ENCODE results near the gene RCN1. TPM values are rescaled to one million over a fixed set of nuclear protein-coding genes. Genes with fewer than 3 reads are reported as not detected.
A peak's percentile ranks its signal among the peaks of the same experiment; 100 is the strongest.

The RCN1 gene
- total and polyA plus RNA-seq, 2 experiments from 2014 or later = 534 to 557 TPM

GRCh38 chr11:32137263-32137662, 46.4 kb downstream of the RCN1 start:
- H3K27ac ChIP-seq = peak overlapping the region; percentile 90
- 0% methylated on average over 2 of the region's 2 CpGs for WGBS, 2 experiments (ENCODE audit: low coverage in 1 of 2, low lambda C conversion rate in 2 of 2, missing lambda C conversion rate in 2 of 2)
- H3F3A ChIP-seq (ENCODE audit: insufficient read depth) = peaks cover 20% of the 10 kb centered on the region
- no peaks in the 10 kb centered on the region for H3K36me3 ChIP-seq (ENCODE audit: low read depth)
- H2AFZ ChIP-seq = peak overlapping the region; percentile 61
- no peaks in the 10 kb centered on the region for H3K79me2 ChIP-seq (ENCODE audit: insufficient read depth)
- no peaks in the 10 kb centered on the region for H3K27me3 ChIP-seq (replicated peaks; ENCODE audit: insufficient read depth)
- peaks cover 19% of the 10 kb centered on the region for H3K4me1 ChIP-seq (ENCODE audit: insufficient read depth)
- in situ Hi-C loops (cut with MboI) = no loop called here
- H3K4me2 ChIP-seq (ENCODE audit: unreplicated experiment) = peak overlapping the region; percentile 32
- no peak for TF ChIP-seq EZH2phosphoT487 (IDR thresholded peaks at IDR 0.05; ENCODE audit: insufficient read depth, low read depth)
- TF ChIP-seq EZH2 (IDR thresholded peaks at IDR 0.05; ENCODE audit: insufficient read depth, poor library complexity, severe bottlenecking) = no peak
- no peaks in the 10 kb centered on the region for H3K9me3 ChIP-seq (ENCODE audit: low read depth)
- DNase-seq = peak; percentile 96
- H3K4me3 ChIP-seq = no peak overlapping the region
- H3K9me2 ChIP-seq (ENCODE audit: insufficient read depth) = peaks cover 5% of the 10 kb centered on the region; the same call in 1 of the 2 replicates
- peak overlapping the region; percentile 42; the same call in 1 of the 2 replicates for H3K9ac ChIP-seq
- no peaks in the 10 kb centered on the region for H4K20me1 ChIP-seq (ENCODE audit: insufficient read depth)

- WGBS, 2 experiments (ENCODE audit: low coverage in 1 of 2, low lambda C conversion rate in 2 of 2, missing lambda C conversion rate in 2 of 2) = 99 to 100% methylated on average over 3 of the region's 3 CpGs
- no peak overlapping the region for H3K9ac ChIP-seq
These were observed 47.0 kb downstream of the RCN1 start for GRCh38 chr11:32137869-32138268.

GRCh38 chr11:32138902-32139301, 48.0 kb downstream of the RCN1 start:
- Histone ChIP-seq H4K20me1 (ENCODE audit: insufficient read depth) (no peaks in the 10 kb centered on the region), H3K27me3 (replicated peaks; ENCODE audit: insufficient read depth) (no peaks in the 10 kb centered on the region), H3F3A (ENCODE audit: insufficient read depth) (peaks cover 20% of the 10 kb centered on the region), H3K9me3 (ENCODE audit: low read depth) (no peaks in the 10 kb centered on the region), H3K4me3 (no peak overlapping the region), H3K4me2 (ENCODE audit: unreplicated experiment) (no peak overlapping the region), H3K79me2 (ENCODE audit: insufficient read depth) (no peaks in the 10 kb centered on the region), H3K9ac (no peak overlapping the region), H3K9me2 (ENCODE audit: insufficient read depth) (peaks cover 5% of the 10 kb centered on the region; the same call in 1 of the 2 replicates), H3K36me3 (ENCODE audit: low read depth) (no peaks in the 10 kb centered on the region), H3K4me1 (ENCODE audit: insufficient read depth) (peaks cover 19% of the 10 kb centered on the region), H3K27ac (no peak overlapping the region), H2AFZ (no peak overlapping the region)
- 79 to 85% methylated on average over 3 of the region's 3 CpGs for WGBS, 2 experiments (ENCODE audit: low coverage in 1 of 2, low lambda C conversion rate in 2 of 2, missing lambda C conversion rate in 2 of 2)
- no peak for DNase-seq
- in situ Hi-C loops (cut with MboI) = no loop called here
- TF ChIP-seq EZH2 (IDR thresholded peaks at IDR 0.05; ENCODE audit: insufficient read depth, poor library complexity, severe bottlenecking) = no peak
- TF ChIP-seq EZH2phosphoT487 (IDR thresholded peaks at IDR 0.05; ENCODE audit: insufficient read depth, low read depth) = no peak

More at GRCh38 chr11:32137869-32138268, 47.0 kb downstream of the RCN1 start:
- Histone ChIP-seq H3K27ac (peak overlapping the region; percentile 62), H3K4me1 (ENCODE audit: insufficient read depth) (peaks cover 19% of the 10 kb centered on the region), H3K79me2 (ENCODE audit: insufficient read depth) (no peaks in the 10 kb centered on the region), H3K9me3 (ENCODE audit: low read depth) (no peaks in the 10 kb centered on the region), H3F3A (ENCODE audit: insufficient read depth) (peaks cover 20% of the 10 kb centered on the region), H3K27me3 (replicated peaks; ENCODE audit: insufficient read depth) (no peaks in the 10 kb centered on the region), H3K4me2 (ENCODE audit: unreplicated experiment) (peak overlapping the region; percentile 32), H3K36me3 (ENCODE audit: low read depth) (no peaks in the 10 kb centered on the region), H3K9me2 (ENCODE audit: insufficient read depth) (peaks cover 5% of the 10 kb centered on the region; the same call in 1 of the 2 replicates), H2AFZ (peak overlapping the region; percentile 61), H4K20me1 (ENCODE audit: insufficient read depth) (no peaks in the 10 kb centered on the region), H3K4me3 (no peak overlapping the region)
- in situ Hi-C loops (cut with MboI) = no loop called here
- DNase-seq = no peak
- TF ChIP-seq EZH2 (IDR thresholded peaks at IDR 0.05; ENCODE audit: insufficient read depth, poor library complexity, severe bottlenecking) (no peak), EZH2phosphoT487 (IDR thresholded peaks at IDR 0.05; ENCODE audit: insufficient read depth, low read depth) (no peak)

GRCh38 chr11:32139896-32140520, 49.1 kb downstream of the RCN1 start:
- DNase-seq = no peak
- no peak overlapping the region for H3K9ac ChIP-seq
- in situ Hi-C loops (cut with MboI) = no loop called here

More at GRCh38 chr11:32139896-32140520, 49.1 kb downstream of the RCN1 start:
- TF ChIP-seq EZH2 (IDR thresholded peaks at IDR 0.05; ENCODE audit: insufficient read depth, poor library complexity, severe bottlenecking) = no peak
- no peak for TF ChIP-seq EZH2phosphoT487 (IDR thresholded peaks at IDR 0.05; ENCODE audit: insufficient read depth, low read depth)
- 71 to 79% methylated on average over 4 of the region's 4 CpGs for WGBS, 2 experiments (ENCODE audit: low coverage in 1 of 2, low lambda C conversion rate in 2 of 2, missing lambda C conversion rate in 2 of 2)
- Histone ChIP-seq H3K4me1 (ENCODE audit: insufficient read depth) (peaks cover 19% of the 10 kb centered on the region), H3K27me3 (replicated peaks; ENCODE audit: insufficient read depth) (no peaks in the 10 kb centered on the region), H2AFZ (no peak overlapping the region), H4K20me1 (ENCODE audit: insufficient read depth) (no peaks in the 10 kb centered on the region), H3K9me2 (ENCODE audit: insufficient read depth) (peaks cover 5% of the 10 kb centered on the region; the same call in 1 of the 2 replicates), H3F3A (ENCODE audit: insufficient read depth) (peaks cover 20% of the 10 kb centered on the region), H3K36me3 (ENCODE audit: low read depth) (no peaks in the 10 kb centered on the region), H3K27ac (no peak overlapping the region), H3K9me3 (ENCODE audit: low read depth) (no peaks in the 10 kb centered on the region), H3K79me2 (ENCODE audit: insufficient read depth) (no peaks in the 10 kb centered on the region), H3K4me3 (no peak overlapping the region), H3K4me2 (ENCODE audit: unreplicated experiment) (no peak overlapping the region)
